Embryonic facial prominence (tissue), 1 donor: ENCODE data around the gene CTDSP2.
"Not testable (repeated sequence)": the region's sequence is repeated elsewhere in the genome, so short reads cannot be mapped to it uniquely, and the experiment has no call there.

Experiments used
- DNase-seq: peaks from one replicate; pipeline ENCODE4 v3.0.0-alpha.2; 2016; ENCODE audit errors: extremely low spot score

The CTDSP2 gene

DNA sequence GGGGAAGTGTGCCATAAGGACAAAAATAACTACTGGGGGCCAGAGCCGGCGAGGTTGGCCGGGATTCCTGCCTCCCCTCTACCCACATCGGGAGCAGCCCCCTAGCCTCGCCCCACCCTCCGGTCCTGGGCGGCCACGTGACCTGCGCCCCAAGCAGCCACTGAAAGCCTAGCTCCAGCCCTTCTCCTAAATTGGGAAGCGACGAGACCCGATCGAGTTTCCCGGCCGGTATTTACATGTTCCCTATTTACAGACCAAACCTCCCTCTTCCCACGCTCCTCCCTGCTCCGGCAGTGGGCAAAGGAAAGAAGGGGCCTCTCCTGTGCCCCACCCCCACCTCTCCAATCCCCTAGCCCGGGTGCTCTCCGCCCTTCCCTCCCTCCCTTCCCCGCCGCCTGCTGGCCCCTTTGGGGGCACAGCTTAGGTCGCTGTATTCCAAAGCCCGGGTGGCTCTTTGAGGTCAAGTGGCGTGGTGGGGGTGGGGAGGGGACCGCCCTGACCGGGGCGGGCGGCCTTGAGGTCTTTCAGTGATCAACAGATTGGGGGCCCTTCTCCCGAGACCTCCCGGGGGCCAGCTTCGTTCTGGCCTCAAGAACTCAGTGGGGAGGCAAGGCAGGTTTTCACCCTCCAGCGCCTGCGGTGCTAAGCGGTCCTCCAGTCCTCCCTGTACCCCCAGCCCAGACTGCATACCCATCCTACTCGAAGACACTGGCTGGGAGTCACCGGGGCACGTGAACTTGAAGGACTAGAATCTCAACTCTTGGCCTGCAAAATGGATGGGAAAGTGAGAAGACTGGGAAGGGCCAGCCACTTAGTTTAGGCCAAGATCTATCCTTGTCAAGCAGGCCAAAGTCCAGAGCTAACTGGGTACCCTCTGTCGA, 6.3 kb upstream of the CTDSP2 start:
- peak; percentile 83 for DNase-seq

DNA sequence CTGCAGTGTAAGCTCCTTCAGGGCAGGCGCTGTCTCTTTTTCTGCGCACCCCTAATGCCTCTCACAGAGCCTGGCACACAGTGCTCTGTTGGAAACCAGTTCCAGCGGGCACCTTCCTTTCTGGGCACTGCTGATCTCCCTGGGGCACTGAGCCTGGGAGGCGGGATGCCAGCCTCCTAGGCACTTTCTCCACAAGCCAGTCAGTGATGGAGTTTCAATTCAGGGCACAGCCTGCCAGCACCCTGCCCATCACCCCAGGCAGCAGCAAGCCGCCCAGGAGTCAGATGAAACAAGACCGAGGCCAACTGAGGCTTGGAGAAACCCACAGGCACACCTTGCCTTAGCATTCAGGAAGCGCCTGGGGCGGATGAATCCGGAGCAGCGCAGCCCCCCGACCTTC, 5.7 kb upstream of the CTDSP2 start:
- no peak for DNase-seq

DNA sequence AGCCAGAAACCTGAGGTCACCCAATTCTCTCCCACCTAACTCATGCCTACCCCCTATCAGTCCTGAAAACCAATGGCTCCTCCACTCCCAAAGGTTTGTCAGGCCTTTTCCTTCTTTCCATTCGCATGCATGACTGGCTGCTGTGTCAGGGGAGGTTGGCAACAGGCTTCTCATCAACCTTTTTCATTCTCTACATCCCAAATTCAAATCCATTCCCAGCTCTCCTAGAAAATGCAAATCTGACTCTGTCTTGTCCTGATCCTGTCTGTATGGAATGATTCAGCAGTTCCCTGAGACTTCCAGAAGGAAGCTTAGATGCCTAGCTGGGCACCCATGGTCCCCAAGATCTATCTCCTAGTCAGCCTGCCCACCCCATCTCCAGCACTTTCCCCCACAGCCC, 5.0 kb upstream of the CTDSP2 start:
- no peak for DNase-seq

DNA sequence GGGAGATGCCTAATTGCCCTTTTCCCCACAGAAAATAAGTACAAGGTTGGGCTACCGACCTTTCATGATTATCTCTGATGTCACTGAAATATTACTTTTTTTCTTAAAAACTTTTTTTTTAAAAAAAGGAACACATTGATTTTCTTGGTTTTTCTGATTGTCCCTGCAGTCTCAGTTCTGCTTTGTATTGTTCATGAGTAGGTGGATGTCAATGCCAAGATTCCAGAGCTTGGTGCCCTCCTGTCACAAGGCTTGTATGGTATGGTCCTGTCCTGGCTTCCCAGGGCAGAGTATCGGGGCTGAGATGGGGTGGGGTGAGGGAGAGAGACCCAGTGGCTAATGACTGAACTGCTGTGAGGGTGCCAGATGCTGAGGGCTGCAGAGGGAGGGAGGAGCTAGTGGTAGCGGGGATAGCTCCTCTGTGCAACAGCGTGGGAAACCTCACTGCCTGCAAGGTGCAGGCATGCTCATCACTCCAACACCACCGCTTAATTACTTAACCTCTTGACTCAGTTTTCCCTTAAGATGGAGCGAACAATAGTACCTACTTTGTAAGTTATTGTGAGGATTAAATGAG, 4.4 kb upstream of the CTDSP2 start:
- no peak for DNase-seq

DNA sequence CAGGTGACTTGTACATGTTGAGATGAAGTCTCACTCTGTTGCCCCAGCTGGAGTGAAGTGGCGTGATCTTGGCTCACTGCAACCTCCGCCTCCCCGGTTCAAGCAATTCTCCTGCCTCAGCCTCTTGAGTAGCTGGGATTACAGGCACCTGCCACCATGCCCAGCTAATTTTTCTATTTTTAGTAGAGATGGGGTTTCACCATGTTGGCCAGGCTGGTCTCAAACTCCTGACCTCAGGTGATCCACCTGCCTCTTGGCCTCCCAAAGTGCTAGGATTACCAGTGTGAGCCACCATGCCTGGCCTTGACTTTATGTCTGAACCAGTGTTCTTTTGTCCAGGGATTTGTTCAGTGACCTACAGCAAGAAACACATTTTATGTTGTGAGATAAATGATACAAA, 2.9 kb upstream of the CTDSP2 start:
- DNase-seq: not testable (repeated sequence)

DNA sequence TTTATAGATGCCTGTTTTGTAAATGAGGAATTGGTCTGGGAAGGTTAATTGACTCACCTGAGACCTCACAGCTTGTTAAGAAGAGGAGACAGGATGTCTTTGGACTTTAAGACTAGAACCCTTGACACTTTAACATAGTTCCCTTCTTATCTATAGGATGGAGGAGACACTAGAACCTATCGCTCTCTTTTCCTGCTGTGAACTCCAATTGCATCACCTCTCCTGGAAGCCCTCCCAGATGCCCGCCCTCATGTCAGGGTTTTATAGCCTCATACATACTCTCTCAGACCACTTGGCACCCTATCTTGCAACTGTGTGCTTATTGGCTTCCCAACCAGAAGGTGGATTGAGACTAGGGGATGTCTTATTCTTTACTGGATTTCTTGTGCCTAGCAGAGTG, 2.5 kb upstream of the CTDSP2 start:
- DNase-seq: no peak

DNA sequence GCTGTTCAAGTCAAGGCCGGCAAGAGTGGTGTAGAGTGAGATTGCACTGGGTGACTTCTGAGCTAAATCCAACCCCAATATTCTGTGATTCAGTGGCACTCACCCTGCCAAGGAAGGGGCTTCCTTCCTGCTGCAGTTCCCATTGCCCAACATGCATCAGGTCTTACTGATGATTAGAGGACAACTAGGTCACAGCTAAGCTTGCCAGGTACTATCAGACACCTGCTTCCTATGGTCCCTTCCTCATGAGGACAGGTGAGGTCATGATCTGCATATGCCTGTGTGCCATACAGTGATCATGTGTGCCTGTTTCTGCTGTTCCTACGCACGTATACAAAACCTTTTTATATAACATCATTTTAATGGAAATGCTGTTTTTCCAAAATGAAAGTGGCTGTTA, 1.7 kb upstream of the CTDSP2 start:
- no peak for DNase-seq

DNA sequence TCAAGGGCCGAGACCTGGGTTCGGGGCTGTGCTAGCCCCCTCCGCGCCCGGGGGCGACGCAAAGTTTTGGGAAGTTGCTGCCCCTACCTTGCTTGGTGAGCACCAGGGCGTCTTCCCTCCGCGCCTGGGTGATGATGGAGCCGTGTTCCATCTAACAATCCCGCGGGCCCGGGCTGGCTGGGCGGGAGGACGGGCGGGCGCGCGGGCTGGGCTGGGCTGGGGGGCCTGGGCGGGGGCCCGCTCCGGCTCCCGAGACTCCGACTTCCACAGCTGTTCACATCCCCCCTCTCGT, 298 bp downstream of the CTDSP2 start:
- no peak for DNase-seq

DNA sequence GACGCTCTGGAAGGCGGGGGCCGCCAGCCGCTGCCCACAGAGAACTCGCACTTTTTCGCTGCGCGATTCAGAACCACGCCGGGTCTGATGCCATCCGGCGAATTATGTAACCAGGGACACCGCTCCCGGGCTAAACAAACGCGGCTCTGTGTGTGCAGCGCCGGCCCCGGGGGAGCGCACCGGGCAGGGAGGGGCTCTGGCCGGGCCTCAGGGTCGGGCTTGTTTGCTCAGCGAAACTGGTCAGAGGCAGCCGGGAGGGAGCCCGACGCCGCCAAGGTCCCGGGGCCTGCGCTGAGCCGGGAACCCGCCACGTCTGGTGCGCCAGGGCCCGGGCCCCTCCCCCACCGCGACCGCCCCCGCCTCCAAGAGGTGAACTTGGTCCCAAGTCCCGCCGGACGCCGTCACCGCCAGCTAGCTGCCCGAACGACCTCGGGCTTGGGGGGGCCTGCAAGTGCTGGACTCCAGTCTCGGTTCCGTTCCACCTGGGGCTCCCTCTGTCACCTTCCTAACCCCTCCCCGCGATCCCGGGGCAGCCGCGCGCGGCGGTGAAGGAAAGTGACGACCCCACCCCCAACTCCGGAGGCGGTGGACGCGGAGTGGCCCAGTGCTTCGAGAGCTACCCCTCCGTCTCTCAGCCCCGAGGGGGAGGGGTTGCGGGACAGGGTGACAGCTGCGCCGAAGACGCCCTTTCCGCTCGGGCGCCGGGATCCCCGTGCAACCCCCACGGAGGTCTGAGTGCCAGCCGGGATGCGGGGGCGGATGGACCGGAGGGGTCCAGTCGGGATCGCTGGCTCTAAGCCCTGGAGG, 848 bp downstream of the CTDSP2 start:
- no peak for DNase-seq

DNA sequence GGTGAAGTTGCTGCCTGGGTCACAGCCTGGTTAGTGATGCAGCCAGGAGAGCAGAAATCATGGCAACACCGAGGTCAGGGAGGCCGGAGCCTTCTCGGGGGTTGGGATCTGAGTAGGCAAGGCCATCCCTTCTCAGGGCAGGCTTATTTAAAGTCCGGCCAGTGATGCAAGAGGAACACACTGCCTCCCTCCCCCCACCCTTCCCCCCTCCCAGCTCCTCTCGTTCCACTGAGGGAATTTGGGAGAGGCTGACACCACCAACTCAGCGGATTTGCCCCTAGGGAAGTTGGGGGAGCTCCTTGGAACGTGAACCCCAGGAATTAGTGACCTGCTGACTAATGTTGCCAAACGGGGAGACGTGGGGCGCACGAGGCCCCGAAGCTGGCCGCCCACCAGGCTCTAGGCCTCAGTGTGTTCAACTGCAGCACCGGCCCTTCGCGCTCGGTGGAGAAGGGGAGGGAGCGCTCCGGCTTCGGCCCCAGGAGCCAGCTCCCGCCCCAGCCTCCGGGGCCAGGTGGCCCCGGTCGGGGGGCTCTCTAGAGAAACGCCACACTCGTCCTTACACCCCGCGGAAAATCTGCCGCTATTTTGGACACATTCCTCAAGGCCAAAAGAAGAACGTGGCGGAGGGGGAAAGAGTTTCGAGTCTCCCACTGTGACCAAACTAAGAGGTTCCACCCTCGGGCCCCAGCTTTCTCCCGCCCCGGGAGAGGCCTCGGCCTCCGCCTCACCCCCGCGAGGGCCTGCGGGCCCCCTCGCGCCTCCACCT, 1.6 kb downstream of the CTDSP2 start:
- DNase-seq: no peak

DNA sequence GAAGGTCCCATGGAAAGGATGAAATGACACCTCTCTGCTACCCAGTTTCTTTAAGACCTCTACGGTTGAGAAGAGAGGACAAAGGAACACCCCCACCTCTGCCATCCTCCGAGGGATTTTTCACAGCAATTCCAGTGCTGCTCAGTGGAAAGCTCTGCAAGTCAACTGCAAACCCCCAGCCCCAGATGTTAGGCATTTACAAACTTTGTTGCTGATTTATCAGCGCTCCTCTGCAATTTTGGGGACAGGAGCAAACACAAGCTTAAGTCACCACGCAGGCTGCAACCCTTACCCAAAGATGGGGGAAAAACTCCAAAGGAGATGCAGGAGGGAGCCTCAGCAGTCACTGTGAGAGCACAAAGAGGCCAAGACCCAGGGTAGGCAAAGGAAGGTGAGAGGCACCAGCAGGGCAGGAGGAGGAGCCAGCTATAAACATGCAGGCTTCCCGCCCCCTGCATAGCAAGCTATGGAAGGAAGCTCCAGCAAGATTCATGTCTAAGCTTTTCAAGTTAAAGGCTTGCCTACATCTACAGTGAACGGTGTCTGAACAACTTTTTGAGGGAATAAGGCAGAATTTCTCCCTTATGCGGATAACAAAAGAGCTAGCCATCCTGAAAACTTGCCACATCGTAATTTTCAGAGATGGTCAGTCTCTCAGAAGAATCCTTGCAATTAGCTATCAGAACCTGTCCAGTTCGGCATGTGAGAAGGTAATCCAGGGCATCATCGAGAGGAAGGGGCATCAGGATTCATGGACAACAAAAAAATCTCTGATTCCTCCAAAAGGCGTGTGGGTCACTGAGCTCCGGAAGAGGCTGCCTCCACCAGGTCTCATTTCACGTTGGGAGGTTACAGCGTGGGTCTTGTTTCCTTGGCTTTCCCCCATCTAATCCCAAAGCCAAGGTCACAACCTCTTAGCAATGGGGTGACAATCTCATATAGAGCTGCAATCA, 3.9 kb downstream of the CTDSP2 start:
- DNase-seq: no peak

DNA sequence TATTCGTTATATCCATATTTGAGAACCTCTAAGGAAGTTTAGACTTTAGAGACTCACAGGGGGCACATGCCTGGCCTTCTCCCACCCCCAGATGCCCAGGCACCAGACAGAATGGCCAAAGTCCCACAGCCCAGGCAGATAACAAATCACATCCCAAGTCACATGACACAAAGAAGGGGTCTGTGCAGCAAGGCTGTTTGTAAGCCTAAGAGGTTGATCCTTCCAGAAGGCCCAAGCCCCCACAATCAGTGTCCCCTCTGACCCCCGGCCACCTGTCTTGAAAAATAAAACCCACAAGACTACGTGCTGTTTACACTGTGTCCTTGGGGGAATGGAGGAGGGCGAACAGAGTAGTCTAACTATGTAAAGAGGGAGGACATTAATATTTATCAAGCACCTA, 5.1 kb downstream of the CTDSP2 start:
- no peak for DNase-seq

DNA sequence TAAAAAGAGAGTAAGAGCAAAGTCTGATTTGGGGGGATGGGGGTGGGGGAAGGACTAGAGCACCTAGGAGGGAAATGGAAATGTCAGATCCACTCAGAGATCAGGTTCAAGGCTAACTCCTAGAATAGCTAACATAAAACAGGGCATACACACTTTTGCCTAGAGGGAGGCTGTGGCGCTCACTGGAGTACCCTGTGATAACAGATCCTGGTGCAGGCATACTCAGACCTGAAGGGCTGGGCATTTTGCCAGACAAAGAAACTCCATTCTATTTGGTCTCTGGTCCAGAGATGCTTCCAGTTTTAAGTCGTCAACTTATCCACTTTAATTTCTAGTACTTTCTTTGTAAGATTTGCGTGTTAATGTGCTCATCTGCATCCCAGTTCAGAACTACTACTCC, 5.8 kb downstream of the CTDSP2 start:
- no peak for DNase-seq

DNA sequence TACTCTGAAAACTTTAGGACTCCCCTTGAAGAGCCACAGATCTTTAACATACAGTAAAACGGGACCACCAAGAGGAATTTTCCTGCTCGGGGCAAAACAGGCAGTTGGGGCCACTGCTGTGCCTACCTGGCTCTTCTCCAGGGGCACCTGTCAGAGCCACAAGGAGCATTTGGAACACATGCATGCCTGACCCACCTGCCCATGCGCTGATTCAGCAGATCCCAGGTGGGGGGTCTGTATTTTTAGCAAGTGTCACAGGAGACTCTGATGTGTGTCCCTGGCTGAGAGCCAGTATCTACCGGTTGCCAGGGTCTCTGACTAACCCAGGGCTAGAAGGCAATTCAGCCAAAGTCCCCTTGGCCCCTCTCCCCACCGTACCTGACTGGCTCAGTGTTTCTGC, 6.5 kb downstream of the CTDSP2 start:
- no peak for DNase-seq

DNA sequence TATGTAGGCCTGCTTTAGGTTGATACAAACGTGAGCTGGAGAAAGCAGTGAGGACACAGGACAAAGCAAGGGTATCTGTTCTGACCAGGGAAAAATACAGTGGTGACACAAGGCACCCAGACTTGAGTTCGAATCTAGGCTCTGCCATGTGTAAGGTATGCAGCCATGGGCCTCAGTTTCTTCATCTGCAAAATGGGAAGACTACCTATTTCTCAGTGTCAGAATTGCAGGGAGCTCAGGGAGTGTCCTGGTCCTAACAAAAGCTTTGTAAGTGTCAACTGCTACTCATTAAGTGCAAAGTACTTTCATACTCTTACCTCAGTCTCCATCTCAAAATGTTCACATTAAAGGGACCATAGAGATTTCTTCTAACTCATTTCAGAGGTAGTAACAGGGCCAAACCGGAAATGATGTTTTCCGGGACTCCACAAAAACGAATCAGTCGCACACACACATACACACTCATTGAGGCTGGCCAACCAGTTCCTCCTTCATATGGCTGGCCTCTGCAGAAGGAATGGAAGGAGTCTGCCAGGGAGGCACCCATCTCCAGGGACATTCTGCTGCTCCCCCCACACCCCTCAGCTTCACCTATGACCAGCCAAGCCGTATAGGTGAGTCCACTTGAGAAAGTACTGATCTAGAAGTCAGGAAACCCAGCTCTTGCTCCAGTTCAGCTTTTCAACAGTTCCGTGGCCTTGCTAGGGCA, 7.8 kb downstream of the CTDSP2 start:
- no peak for DNase-seq

DNA sequence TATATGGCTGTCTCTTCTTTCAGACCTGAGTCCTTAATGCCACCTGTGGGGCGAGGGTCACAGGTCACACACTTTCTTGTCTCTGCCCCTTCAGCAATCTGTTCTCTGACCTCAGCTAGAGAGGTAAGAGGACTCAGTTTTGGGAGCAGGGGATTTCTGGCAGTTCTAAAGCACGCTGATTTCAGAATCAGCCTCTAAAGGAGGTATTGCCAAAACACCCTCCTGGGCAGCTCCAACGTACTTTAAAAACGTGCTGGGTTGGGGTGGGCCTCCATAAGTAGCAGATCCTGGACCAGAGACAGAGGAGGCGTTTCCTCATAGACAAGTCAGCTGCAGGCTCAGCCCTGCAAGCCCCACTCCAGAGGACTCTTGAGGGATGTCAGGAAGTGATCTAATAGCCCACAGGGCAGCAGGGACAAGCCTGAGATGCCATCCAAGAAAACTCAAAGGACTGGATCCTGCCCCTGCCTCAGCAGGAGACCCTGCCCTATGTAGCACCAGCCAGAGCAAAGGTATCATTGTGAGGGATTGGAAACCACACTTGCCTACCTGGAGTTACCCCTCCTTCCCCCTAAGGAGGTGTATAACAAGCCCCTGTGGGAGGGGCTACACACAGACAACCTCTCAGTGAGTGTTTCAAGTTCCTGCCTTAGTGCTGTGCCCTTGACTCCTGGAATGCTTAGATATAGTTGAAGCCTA, 8.5 kb downstream of the CTDSP2 start:
- no peak for DNase-seq

DNA sequence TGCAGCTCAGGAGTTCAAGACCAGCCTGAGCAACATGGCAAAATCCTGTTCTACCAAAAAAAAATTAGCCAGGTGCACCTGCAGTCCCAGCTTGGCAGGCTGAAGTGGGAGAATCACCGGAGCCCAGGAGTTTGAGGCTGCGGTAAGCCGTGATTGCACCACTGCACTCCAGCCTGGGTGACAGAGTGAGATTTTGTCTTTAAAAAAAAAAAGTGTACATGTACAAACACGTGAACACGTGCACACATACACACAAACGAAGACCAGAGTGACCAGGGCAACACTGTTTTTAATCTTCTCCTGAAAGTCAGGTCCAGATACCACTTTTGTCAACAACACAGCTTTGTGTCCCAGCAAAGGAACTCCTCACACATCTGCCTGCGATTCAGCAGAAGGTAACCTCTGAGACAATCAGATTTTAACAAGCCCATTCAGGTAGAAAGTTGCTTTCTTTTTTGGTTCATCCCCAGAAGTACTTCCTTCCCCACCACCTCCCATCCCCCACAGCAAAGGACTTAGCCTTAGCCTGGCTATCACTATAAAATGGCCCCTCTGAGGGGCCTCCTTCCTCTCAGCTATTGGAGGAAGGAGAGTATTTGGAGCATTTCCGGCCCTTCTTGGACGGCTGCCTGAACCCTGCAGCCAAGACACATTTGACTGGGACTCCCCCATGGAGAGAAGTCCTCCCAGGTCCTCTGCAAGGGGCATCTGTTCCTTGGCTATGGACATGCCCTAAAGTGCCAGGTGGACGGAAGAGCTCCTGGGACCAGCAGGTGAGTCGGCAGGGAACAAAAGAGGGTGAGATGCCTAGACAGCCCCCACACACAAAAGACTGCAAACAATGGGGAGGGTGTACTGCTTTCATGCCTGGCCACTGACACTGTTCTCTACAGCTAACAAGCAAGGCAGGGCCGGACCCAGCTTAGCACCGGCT, 9.8 kb downstream of the CTDSP2 start:
- no peak for DNase-seq
